Hypothalamus (tissue), 51 donors: ENCODE measurements around the gene EMD.
A peak's percentile ranks its signal among the peaks of the same experiment; 100 is the strongest.

Source experiments
- DNase-seq, 51 donors: peaks; one replicate each; lab custom pipeline; 2025; lab: John Stamatoyannopoulos, UW

EMD gene

DNA sequence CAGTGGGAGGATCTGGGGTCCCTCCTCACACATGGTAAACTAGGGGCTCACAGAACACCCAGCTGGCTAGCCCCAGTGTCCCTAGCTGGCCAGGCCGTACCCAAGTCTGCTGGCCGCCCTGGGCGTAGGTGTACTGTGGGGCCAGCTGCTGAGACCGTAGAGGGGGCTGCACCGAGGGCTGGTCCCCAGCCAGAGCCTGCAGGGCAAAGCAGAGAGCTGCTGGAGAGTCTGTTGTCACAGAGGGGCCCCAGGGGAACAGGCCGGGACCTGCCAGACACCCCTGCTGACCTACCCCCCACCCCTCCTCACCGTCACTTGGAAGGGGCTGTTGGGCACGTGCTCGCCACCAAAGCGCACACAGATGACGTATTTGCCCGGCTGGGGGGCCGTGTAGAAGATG is 24.6 kb upstream of the EMD start:
- no peak for DNase-seq

DNA sequence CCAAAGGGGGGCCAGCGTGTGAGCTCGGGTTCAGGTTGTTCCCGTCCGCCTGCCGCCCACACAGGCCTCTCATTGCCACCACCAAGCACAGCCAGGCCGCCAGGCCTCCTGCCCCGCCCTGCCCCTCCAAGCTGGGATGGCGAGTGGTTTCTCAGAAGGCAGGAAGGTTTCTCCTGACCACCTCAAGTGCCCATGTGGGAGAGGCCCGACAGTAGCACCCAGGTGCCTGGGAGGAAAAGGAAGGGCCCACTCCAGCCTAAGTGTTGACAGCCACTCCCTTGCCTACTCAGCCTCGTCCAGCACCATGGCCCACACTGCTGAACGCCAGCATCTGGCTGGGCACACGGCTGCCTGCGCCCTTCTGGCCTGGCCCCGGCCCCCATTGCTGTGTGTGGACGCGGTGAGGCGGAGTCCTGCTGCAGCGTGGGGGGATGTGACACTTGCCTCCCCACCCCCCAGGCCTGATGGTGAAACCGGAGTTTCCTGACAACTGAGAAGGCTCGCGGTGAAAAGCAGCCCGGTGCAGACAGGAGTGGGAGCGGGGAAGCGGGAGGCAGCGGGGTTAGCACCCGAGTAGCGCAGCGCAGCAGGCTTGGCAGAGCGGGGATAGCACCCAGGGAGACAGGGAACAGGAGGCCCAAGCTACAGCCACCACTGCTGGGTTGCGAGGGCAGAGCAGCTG is 23.9 kb upstream of the EMD start:
- peak in 2 of 51 donors; percentile 8 to 48 for DNase-seq

GRCh38 chrX:154355776-154356140 is 23.3 kb upstream of the EMD start:
- DNase-seq: peak in 6 of 51 donors; percentile 3 to 28 (median 16)

DNA sequence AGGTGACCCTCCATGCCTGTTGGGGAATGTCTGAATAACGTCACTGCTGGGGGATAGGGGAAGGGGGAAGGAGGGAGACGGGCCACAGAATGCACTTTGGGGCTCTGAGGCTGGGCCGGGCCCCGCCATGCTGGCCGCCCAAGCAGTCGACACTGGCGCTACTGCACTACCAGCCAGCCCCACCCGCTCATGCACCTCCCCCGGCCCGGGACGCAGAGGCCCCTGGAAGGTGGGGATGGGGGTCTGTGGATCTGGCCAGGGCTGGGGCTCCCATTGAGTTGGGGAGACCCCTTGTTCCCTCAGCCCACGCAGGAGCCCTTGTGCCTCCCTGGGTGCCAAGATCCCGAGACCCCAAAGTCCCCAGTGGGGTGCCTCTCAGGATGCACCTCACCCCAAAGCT is 22.5 kb upstream of the EMD start:
- DNase-seq: no peak

DNA sequence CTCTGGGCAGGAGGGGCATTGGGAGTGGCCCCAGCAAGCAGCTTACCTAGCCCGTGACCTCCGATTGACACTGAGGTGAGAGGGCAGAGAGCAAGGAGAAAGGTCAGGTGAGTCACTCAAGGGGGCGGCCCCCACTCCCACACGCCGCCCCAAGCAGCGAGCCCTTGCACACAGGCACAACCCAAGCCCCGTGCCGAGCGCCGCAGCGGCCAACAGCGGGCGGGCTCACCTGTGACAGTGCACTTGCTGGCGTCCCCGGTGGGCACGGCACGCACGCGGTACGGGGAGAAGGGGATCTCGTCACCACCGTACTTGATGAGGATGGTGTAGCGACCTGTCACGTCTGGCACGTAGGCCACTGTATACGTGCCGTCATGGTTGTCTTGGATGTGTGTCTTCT is 21.9 kb upstream of the EMD start:
- no peak for DNase-seq

DNA sequence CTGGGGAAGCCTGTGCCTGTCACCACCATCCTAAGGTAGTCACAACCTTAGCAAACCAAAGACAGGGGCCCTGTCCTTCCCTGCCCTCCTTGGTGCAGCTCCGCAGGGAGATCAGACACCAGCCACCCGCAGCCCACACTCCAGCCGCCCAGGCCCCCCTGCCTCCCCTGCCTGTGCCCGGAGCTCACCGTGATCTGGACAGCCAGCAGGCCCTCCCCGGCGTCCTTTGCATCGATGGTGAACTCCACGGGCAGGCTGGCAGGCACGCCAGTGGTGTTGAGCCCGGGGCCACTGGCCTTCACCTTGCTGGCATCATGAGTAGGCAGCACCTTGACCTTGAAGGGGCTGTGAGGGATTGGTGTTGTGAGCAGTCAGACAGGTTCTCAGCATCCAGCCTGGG is 21.1 kb upstream of the EMD start:
- DNase-seq: no peak

DNA sequence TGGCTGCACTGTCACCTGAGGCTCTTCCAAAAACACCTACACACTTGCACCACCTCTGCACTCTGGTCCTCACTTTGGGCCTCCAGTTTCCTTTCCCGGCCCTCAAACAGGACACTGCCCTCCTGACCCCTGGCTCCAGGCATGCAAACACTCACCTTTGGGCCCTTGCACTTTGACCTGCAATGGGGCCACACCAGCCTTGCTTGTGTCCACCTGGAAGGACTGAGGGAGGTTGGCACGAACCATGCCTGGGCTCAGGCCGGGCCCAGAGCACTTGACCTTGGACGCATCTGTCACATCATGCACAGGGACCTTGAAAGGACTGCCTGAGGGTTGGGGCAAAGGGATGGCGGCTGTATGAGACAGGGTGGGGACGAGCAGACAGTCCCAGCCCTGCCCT is 20.3 kb upstream of the EMD start:
- DNase-seq: no peak

DNA sequence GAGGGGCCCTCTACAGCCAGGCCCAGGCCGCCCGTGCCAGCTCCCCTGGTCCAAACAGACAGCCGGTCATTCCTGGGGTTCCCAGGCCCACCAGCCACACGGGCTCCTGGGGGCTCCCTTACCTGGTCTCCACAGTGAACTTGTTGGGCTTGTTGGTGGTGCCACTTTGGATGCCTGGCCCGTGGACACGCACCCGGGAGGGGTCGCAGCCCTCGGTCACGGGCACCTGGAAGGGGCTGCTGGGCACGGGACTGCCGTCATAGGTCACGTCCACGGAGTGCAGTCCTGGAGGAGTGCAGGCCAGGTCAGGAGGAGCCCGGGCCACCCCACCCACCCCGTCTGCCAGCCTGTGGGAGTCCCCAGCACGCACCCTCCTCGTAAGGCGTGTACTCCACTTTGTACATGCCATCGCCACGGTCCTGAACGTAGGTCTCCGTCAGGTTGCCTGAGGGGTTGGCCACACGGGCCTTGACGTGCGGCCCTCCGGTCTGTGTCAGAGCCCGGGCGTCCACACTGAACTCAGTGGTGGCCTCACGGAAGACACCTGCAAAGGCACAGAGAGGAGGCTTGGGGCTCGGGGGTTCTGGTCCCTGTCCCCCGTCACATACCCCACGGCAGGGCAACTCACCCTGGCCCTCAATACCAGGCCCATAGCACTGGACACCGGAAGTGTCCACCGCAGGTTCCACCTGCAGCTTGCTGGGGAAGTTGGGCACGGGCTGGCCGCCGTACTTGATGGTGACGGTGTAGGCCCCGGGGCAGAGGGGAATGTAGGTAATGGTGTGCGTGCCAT is 19.5 kb upstream of the EMD start:
- DNase-seq: no peak

DNA sequence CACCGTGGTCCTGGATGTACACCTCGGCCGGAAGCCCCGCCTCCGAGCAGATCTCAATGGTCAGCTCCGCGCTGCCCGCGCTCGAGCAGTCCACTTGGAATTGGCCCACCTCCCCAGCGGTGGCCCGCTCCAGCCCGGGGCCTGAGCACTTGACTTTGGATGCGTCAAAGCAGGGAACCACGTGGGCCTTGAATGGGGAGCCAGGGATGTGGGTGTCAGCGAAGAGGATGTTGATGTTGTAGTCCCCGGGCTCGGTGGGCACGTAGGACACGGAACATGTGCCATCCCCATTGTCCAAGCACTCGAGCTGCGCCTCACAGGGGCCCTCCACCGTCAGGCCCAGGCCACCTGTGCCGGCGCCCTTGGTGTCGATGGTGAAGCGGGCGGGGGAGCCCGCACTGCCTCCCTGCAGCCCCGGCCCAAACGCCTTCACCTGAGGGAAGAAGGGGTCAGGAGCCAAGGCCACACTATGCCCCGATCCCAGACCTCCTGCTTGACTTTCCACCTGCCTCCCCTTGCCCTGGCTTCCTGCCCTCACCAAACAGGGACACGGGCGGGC is 18.9 kb upstream of the EMD start:
- no peak for DNase-seq

GRCh38 chrX:154362085-154362742 is 16.9 kb upstream of the EMD start:
- DNase-seq: no peak

- no peak for DNase-seq
Observed at GRCh38 chrX:154363706-154364439, 15.2 kb upstream of the EMD start.

- no peak for DNase-seq
Observed at GRCh38 chrX:154365052-154365600, 14.0 kb upstream of the EMD start.

DNA sequence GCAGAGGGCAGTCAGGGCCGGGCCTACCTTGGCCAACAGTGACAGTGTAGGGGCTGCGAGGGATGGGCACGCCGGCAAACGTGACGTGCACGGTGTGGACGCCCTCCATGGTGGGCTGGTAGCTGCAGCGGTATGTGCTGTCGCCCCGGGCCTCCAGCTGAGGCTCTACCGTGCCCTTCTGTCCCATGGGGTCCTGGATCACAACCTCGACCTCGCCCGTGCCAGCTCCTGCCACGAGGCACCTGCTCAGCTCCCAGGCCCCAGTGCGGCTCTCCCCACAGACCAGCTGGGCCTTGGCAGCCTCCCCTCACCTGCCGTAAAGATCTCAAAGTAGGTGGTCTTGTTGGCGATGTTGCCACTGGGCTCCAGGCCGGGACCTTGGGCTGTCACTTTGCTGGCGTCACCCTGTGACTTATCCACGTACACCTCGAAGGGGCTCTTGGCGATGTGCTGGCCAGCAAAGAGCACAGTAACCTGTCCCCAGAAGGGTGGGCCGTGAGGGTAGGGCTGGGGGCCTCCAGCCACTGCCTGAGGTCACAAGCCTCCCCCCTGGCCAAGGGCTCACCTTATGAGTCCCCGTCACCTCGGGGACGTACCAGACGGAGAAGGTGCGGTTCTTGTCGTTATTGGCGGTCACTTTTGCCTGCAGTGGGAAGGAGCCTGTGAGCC is 13.0 kb upstream of the EMD start:
- peak in 1 of 51 donors; percentile 19 for DNase-seq

- peak in 30 of 51 donors; percentile 4 to 64 (median 32) for DNase-seq
Observed at GRCh38 chrX:154366666-154367055, 12.4 kb upstream of the EMD start.

GRCh38 chrX:154367474-154368308 is 11.4 kb upstream of the EMD start:
- no peak for DNase-seq

- peak in 3 of 51 donors; percentile 21 to 34 (median 27) for DNase-seq
Observed at GRCh38 chrX:154368630-154369448, 10.3 kb upstream of the EMD start.

GRCh38 chrX:154369449-154370299 is 9.4 kb upstream of the EMD start:
- DNase-seq: peak in 34 of 51 donors; percentile 8 to 69 (median 28)
